Retinal pigment epithelial cell (primary cell): ENCODE results near the gene PLXNA4.

Experiments
- DNase-seq: peaks from one replicate; pipeline ENCODE4 v3.0.0-alpha.2; 2010; ENCODE audit warnings: low read depth
- H3K4me3 ChIP-seq: 2 replicates; pipeline ENCODE4 v1.5.1; 2011; ENCODE audit warnings: mild to moderate bottlenecking, low read length, control low read depth, moderate library complexity
- TF ChIP-seq, protein P1 (sequence below): conservative IDR thresholded peaks from 2 replicates; pipeline ENCODE4 v1.5.1; 2011; ENCODE audit warnings: low read depth, low read length, control low read depth, inconsistent platforms

The PLXNA4 gene

GRCh38 chr7:132257253-132257652 is 319.0 kb downstream of the PLXNA4 start:
- H3K4me3 ChIP-seq = no peak overlapping the region
- DNase-seq = no peak
- TF ChIP-seq, protein P1, sequence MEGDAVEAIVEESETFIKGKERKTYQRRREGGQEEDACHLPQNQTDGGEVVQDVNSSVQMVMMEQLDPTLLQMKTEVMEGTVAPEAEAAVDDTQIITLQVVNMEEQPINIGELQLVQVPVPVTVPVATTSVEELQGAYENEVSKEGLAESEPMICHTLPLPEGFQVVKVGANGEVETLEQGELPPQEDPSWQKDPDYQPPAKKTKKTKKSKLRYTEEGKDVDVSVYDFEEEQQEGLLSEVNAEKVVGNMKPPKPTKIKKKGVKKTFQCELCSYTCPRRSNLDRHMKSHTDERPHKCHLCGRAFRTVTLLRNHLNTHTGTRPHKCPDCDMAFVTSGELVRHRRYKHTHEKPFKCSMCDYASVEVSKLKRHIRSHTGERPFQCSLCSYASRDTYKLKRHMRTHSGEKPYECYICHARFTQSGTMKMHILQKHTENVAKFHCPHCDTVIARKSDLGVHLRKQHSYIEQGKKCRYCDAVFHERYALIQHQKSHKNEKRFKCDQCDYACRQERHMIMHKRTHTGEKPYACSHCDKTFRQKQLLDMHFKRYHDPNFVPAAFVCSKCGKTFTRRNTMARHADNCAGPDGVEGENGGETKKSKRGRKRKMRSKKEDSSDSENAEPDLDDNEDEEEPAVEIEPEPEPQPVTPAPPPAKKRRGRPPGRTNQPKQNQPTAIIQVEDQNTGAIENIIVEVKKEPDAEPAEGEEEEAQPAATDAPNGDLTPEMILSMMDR = no peak

DNA sequence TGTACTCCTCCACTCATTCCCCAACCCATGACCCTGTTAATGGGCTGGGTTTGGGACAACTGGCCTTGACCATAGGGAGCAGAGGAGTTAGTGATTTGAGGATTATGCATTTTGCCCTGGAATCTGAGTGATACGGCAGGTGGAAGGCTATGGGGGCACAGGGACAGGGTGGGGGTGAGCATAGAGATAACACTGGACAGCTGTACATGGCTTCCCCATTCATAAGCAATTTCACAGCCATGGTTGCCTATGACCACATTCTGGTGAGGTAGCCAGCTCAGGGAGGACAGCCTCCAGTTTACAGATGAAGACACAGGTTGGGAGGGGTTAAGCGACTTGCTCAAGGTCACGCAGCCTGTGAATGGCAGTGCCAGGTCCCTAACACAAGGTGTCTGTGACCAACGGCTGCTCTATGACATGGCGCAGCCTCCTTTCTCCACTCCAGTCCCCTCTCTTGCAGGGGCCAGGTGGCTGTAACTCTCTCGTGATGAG is 319.5 kb downstream of the PLXNA4 start:
- DNase-seq = no peak
- TF ChIP-seq, protein P1 = no peak

DNA sequence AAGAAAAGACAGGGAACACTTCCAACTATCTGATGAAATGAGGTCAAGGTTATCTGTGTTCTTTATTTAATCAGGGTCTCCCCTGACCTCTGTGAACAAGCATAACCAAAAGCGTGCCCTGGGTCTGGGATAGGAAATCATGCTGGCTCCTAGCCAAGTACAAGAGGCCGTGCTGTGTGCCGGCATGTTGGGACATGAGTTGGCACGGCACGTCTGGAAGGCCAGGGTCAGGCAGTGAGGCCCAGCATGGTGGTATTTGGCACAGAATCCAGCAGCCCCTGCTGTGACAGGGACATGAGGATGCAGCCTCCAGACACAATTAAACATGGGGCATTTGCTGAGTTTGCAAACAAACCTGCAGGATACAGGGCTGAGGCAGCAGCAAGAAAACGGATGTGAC is 320.4 kb downstream of the PLXNA4 start:
- DNase-seq = no peak
- no peak overlapping the region for H3K4me3 ChIP-seq
- TF ChIP-seq, protein P1 = no peak

More for the DNA sequence above, 319.5 kb downstream of the PLXNA4 start:
- H3K4me3 ChIP-seq = no peak overlapping the region

DNA sequence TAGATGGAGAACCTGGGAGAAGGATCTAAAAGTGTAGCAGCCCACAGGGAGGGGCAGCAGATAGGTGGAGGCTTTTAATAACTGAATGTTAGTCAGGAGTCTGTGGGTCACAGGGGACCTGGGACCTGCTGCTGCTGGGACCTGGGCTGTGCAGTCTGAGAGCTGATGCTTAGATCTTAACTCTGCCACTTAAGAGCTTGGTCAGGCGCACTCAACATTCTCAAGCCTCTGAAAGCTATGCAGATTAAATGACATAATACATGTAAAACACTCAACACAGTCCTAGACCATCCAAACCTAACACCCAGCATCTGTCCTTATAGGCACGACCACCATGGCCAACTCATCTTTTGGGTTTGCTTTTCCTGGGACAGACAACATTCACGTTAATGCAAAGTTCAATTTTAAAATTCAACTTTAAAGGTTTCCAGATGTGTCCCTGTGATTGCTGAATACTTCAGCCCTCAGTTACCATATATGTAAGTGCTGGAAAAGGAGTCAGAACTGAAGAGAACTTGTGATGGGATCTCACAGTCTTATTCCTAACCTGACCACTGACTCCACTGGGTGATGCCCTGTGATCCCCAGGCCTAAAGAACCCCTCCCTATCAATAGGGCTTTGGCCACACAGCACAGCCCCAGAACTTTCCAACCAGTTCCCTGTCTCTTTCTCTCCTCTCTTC is 321.0 kb downstream of the PLXNA4 start:
- no peak overlapping the region for H3K4me3 ChIP-seq
- DNase-seq = no peak
- TF ChIP-seq, protein P1 = no peak

GRCh38 chr7:132254455-132254854 is 321.8 kb downstream of the PLXNA4 start:
- DNase-seq = no peak
- TF ChIP-seq, protein P1 = no peak
- no peak overlapping the region for H3K4me3 ChIP-seq

DNA sequence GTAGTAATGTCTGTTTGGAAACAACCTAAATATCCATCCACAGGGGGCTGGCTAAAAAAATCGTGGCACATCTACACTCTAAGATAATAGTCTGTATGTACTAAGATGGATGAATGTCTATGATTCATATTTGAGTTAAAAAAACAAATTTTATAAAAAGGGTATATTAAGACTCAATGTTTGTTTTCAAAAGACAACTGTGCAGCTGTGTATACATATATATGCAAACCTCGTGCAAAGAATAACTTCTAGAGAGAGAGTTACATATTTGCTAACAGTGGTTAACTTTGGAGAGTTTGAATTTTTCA is 323.5 kb downstream of the PLXNA4 start:
- TF ChIP-seq, protein P1 = no peak
- no peak overlapping the region for H3K4me3 ChIP-seq
- DNase-seq = no peak

DNA sequence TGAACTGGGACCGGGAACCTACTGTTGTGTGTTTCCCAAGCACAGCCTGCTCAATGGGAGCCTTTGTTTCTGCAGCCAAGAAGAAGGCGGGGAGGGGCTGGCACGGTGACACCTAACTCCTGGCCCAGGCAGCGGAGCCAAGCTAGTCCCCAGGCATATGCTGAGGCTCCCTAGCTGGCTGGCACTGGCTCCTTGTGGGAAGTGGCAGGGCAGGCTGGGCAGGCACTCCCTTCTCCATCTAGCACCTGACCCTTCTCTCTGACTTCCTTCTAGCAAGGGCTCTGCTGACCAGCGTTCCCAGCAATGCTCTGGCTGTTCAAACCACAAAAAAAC is 325.0 kb downstream of the PLXNA4 start:
- TF ChIP-seq, protein P1 = no peak
- no peak overlapping the region for H3K4me3 ChIP-seq
- peak; percentile 65 for DNase-seq
